A549 (cell line): ENCODE results near the gene NLRP3. TPM values are rescaled to one million over a fixed set of nuclear protein-coding genes. Genes with fewer than 3 reads are reported as not detected.

ENCODE experiments used
- ATAC-seq, 2 experiments: fragments of 200-7000 bp in 1 of 2; fragments of >200 bp in 1 of 2; cut with Nextera tagmentation in 1 of 2; cut with Tn5 transposase in 1 of 2; 3 replicates each; pipeline versions ENCODE4 v1.8.0 to v1.9.1; 2018 to 2020; ENCODE audit warnings: mild to moderate bottlenecking in 1 of 2, moderate library complexity in 1 of 2
- CTCF ChIA-PET: fragments of 300-600 bp; sonication (Branson Sonifier 250); formaldehyde crosslinking; extraction: SDS; loops from one replicate; lab custom pipeline; 2021; ENCODE audit warnings: antibody characterized with exemption, inconsistent platforms; lab: Yijun Ruan, JAX
- POLR2A ChIA-PET: fragments of 350-600 bp; formaldehyde crosslinking; extraction: SDS; loops from one replicate; lab custom pipeline; 2021; ENCODE audit warnings: antibody characterized with exemption, inconsistent platforms; lab: Yijun Ruan, JAX
- DNase-seq, 2 experiments: peaks; one replicate each; pipeline versions ENCODE4 v3.0.0 to v3.0.0-alpha.2; 2011 to 2016; ENCODE audit warnings: low read depth in 1 of 2, low spot score in 1 of 2
- FAIRE-seq: peaks from 2 replicates; lab custom pipeline; 2011; peaks lifted over from hg19 to GRCh38; lab: Jason Lieb, UNC
- H3K27ac ChIP-seq, 2 experiments: fragments of >200 bp; sonication (Bioruptor Twin); formaldehyde crosslinking; 3 replicates each; pipeline ENCODE4 v1.5.1; 2016 to 2017
- H3K4me1 ChIP-seq: fragments of >200 bp; sonication (Bioruptor Twin); formaldehyde crosslinking; 3 replicates; pipeline ENCODE4 v1.6.1; 2016
- H3K4me2 ChIP-seq: fragments of >200 bp; sonication (Bioruptor Twin); formaldehyde crosslinking; 3 replicates; pipeline ENCODE4 v1.6.1; 2016
- H3K4me3 ChIP-seq: fragments of >200 bp; sonication (Bioruptor Twin); formaldehyde crosslinking; 3 replicates; pipeline ENCODE4 v1.5.1; 2016
- H3K9me3 ChIP-seq: fragments of >200 bp; sonication (Bioruptor Twin); formaldehyde crosslinking; 3 replicates; pipeline ENCODE4 v1.6.1; 2016
- BCL3 ChIP-seq: fragments of >200 bp; sonication (Bioruptor Twin); formaldehyde crosslinking; IDR thresholded peaks from 3 replicates; pipeline ENCODE4 v1.6.1; 2016
- BHLHE40 ChIP-seq: IDR thresholded peaks from 2 replicates; pipeline ENCODE4 v1.6.1; 2012; ENCODE audit warnings: low read depth, low read length, inconsistent platforms
- CBX2 ChIP-seq: fragments of 200-600 bp; sonication (generic); IDR thresholded peaks from 2 replicates; pipeline ENCODE4 v1.6.1; 2016; ENCODE audit warnings: low read depth, mild to moderate bottlenecking, borderline replicate concordance
- E2F6 ChIP-seq: IDR thresholded peaks from 2 replicates; pipeline ENCODE4 v1.6.1; 2012; ENCODE audit warnings: low read depth, borderline replicate concordance
- EHF ChIP-seq: fragments of 250-450 bp; sonication (Bioruptor Pico); IDR thresholded peaks from 2 replicates; pipeline ENCODE4 v1.5.0; 2020; ENCODE audit warnings: mild to moderate bottlenecking
- EHMT2 ChIP-seq: fragments of 200-600 bp; sonication (generic); IDR thresholded peaks from 2 replicates; pipeline ENCODE4 v1.6.1; 2016; ENCODE audit warnings: antibody characterized with exemption, low read depth, mild to moderate bottlenecking, moderate library complexity
- GATA3 ChIP-seq: IDR thresholded peaks from 2 replicates; pipeline ENCODE4 v1.6.1; 2012; ENCODE audit warnings: borderline replicate concordance
- HOXA7 ChIP-seq: fragments of 250-450 bp; sonication (Bioruptor Pico); IDR thresholded peaks from 2 replicates; pipeline ENCODE4 v1.5.0; 2020; ENCODE audit warnings: mild to moderate bottlenecking, moderate library complexity
- HOXB13 ChIP-seq: fragments of 250-450 bp; sonication (Bioruptor Pico); IDR thresholded peaks from 2 replicates; pipeline ENCODE4 v1.5.0; 2020; ENCODE audit warnings: low read depth, mild to moderate bottlenecking, moderate library complexity
- JUNB ChIP-seq: fragments of >200 bp; sonication (Bioruptor Twin); formaldehyde crosslinking; IDR thresholded peaks from 2 replicates; pipeline ENCODE4 v1.6.1; 2016
- KDM1A ChIP-seq: fragments of 200-600 bp; sonication (generic); IDR thresholded peaks from 2 replicates; pipeline ENCODE4 v1.6.1; 2016; ENCODE audit warnings: low read depth, mild to moderate bottlenecking
- MYC ChIP-seq: IDR thresholded peaks from 2 replicates; pipeline ENCODE4 v1.6.1; 2012; ENCODE audit warnings: mild to moderate bottlenecking, inconsistent platforms, low read length, improper control_type of control experiment, borderline replicate concordance
- NR3C1 ChIP-seq: fragments of >200 bp; sonication (Bioruptor Twin); formaldehyde crosslinking; IDR thresholded peaks from 3 replicates; pipeline ENCODE4 v1.6.1; 2017
- PBX3 ChIP-seq: IDR thresholded peaks from 2 replicates; pipeline ENCODE4 v1.6.1; 2012
- POLR2AphosphoS2 ChIP-seq: conservative IDR thresholded peaks from 2 replicates; pipeline ENCODE4 v1.6.1; 2012; ENCODE audit warnings: low read length, improper control_type of control experiment, inconsistent platforms
- RAD21 ChIP-seq, 2 experiments: fragments of >200 bp in 1 of 2; sonication (Bioruptor Twin) in 1 of 2; formaldehyde crosslinking in 1 of 2; IDR thresholded peaks in 1 of 2; conservative IDR thresholded peaks in 1 of 2; 2 replicates in 1 of 2; 3 replicates in 1 of 2; pipeline ENCODE4 v1.6.1; 2012 to 2018; ENCODE audit warnings: inconsistent platforms in 1 of 2
- RARB ChIP-seq: fragments of 250-450 bp; sonication (Bioruptor Pico); IDR thresholded peaks from 2 replicates; pipeline ENCODE4 v1.8.0; 2021; ENCODE audit warnings: mild to moderate bottlenecking, moderate library complexity
- RCOR1 ChIP-seq: fragments of 150-350 bp; IDR thresholded peaks from 2 replicates; pipeline ENCODE4 v1.6.1; 2014; ENCODE audit warnings: antibody characterized with exemption, low read length, low read depth
- RNF2 ChIP-seq: fragments of 200-600 bp; sonication (generic); IDR thresholded peaks from 2 replicates; pipeline ENCODE4 v1.6.1; 2016; ENCODE audit warnings: low read depth, mild to moderate bottlenecking, antibody characterized with exemption, moderate library complexity, borderline replicate concordance
- SMC3 ChIP-seq: fragments of >200 bp; sonication (Bioruptor Twin); formaldehyde crosslinking; IDR thresholded peaks from 3 replicates; pipeline ENCODE4 v1.6.1; 2018; ENCODE audit warnings: inconsistent platforms
- SREBF2 ChIP-seq: fragments of 450-650 bp; IDR thresholded peaks from 2 replicates; pipeline ENCODE4 v1.6.1; 2014; ENCODE audit warnings: mild to moderate bottlenecking, moderate library complexity
- ZNF302 ChIP-seq: fragments of 250-450 bp; sonication (Bioruptor Pico); IDR thresholded peaks from 2 replicates; pipeline ENCODE4 v1.9.0; 2021; ENCODE audit warnings: inconsistent platforms, mild to moderate bottlenecking, moderate library complexity
- WGBS: methylation state at CpG from one replicate; pipeline ENCODE4 v1.1.6; 2017; ENCODE audit errors: missing lambda C conversion rate; 5-methylcytosine and 5-hydroxymethylcytosine counted together
- polyA plus RNA-seq, 4 experiments: library from polyadenylated mRNA; depleted of rRNA in 3 of 4; stranded (reverse); fragments of >200 nt; fragmentation: RNase III in 1 of 4; extraction: RNeasy Plus Mini Kit Qiagen cat#74134 plus additional on column Dnase treatment in 1 of 4; gene quantifications; 2 replicates in 3 of 4; 3 replicates in 1 of 4; pipeline ENCODE4 v1.2.3, GENCODE V29; 2011 to 2017
- TF ChIP-seq, protein P1 (sequence below): IDR thresholded peaks from 2 replicates; pipeline ENCODE4 v1.6.1; 2012

Gene NLRP3
- polyA plus RNA-seq, 2 of the 4 experiments (the other 2 are of a cell fraction) = not detected

- Histone ChIP-seq H3K9me3 (peaks cover under 1% of the 10 kb centered on the region; the same call in 1 of the 3 replicates), H3K4me1 (no peaks in the 10 kb centered on the region), H3K4me2 (no peak overlapping the region), H3K27ac (no peak overlapping the region), H3K4me3 (no peak overlapping the region)
- CTCF ChIA-PET = interaction anchor here (0.6 kb wide), 1 partner anchor 75 kb away, joined by 3 read pairs; no protein-coding TSS in a partner anchor
- no peak for ATAC-seq
- FAIRE-seq = no peak
- 5% methylated on average over 5 of the region's 5 CpGs for WGBS
- TF ChIP-seq RCOR1 = no peak
- TF ChIP-seq BHLHE40 = no peak
- TF ChIP-seq PBX3 = no peak
- TF ChIP-seq, protein P1, sequence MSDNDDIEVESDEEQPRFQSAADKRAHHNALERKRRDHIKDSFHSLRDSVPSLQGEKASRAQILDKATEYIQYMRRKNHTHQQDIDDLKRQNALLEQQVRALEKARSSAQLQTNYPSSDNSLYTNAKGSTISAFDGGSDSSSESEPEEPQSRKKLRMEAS = no peak
- TF ChIP-seq EHMT2 = no peak
- no peak for TF ChIP-seq BCL3
- TF ChIP-seq EHF = no peak
- TF ChIP-seq GATA3 = no peak
- TF ChIP-seq HOXA7 (CRISPR knock-in tag) = no peak
- TF ChIP-seq ZNF302 (CRISPR knock-in tag) = no peak
- TF ChIP-seq CBX2 = no peak
- TF ChIP-seq RNF2 = no peak
- TF ChIP-seq JUNB = no peak
- POLR2A ChIA-PET = no interaction called here
- no peak for DNase-seq
These were observed 25.6 kb downstream of the NLRP3 start for GRCh38 chr1:247441606-247442005.

DNA sequence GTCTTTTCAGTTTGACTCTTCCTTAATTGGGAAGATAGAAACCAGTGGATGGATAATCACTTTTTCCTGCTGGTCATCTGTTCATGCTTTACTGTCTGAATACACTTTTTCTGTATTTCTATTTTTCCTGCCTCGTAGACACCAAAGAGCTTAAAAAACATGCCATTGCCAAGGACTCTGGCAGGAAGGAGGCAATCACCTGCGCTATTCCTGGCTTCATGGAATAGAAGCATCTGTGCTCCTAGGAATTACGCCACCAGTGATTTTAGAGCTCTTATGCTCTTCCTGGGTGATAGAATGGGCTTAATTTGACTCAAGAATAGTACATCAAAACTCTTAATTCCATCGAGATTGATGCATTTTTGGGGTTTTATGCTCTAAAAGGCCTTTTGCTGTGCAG lies 26.2 kb downstream of the NLRP3 start:
- FAIRE-seq (no peak), ATAC-seq (no peak), DNase-seq (no peak)
- Histone ChIP-seq H3K27ac (no peak overlapping the region), H3K4me1 (no peaks in the 10 kb centered on the region), H3K4me2 (no peak overlapping the region), H3K9me3 (peaks cover 6% of the 10 kb centered on the region; the same call in 2 of the 3 replicates), H3K4me3 (no peak overlapping the region)
- WGBS = 14% methylated on average over 4 of the region's 4 CpGs
- ChIA-PET CTCF (no interaction called here), POLR2A (no interaction called here)
- TF ChIP-seq JUNB (no peak), SREBF2 (no peak), MYC (no peak)

DNA sequence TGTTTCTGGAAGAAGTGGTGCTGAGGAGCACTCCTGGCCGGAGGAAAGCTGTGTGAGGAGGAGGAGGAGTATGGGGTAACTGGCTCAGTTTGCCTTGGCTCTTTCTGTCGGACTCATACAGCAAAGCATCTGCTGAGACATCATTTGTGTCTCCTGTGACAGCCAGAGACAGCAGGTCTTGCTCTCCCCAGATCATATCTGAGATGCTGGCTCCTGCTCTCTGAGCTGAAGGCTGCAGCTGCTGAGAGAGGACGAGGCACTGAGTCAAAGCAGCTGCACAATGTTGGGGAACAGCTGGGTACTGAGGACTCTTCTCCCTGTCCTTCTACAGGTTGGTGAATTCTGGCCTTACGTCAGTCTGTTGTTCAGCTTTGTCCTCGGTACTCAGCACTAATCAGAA lies 27.7 kb downstream of the NLRP3 start:
- DNase-seq = no peak
- Histone ChIP-seq H3K27ac (no peak overlapping the region), H3K4me3 (no peak overlapping the region), H3K4me2 (no peak overlapping the region), H3K9me3 (peaks cover 9% of the 10 kb centered on the region; the same call in 2 of the 3 replicates), H3K4me1 (no peaks in the 10 kb centered on the region)
- ChIA-PET CTCF (no interaction called here), POLR2A (no interaction called here)
- FAIRE-seq = no peak
- no peak for ATAC-seq
- TF ChIP-seq HOXA7 (CRISPR knock-in tag) = no peak
- TF ChIP-seq NR3C1 = no peak
- TF ChIP-seq BCL3 = no peak
- no peak for TF ChIP-seq SMC3
- no peak for TF ChIP-seq RAD21 (conservative IDR thresholded peaks at IDR 0.05 in 1 of 2, IDR thresholded peaks at IDR 0.05 in 1 of 2)
- no peak for TF ChIP-seq E2F6
- TF ChIP-seq JUNB = no peak
- no peak for TF ChIP-seq HOXB13 (CRISPR knock-in tag)
- TF ChIP-seq KDM1A = no peak
- TF ChIP-seq RARB = no peak
- no peak for TF ChIP-seq POLR2AphosphoS2
- TF ChIP-seq GATA3 = no peak
- no peak for TF ChIP-seq EHF
- 4% methylated on average over 5 of the region's 5 CpGs for WGBS
